Subcutaneous adipose tissue (tissue), 4 donors: ENCODE measurements around the gene HIBCH. TPM values are rescaled to one million over a fixed set of nuclear protein-coding genes. Genes with fewer than 3 reads are reported as not detected.

Source experiments
- CTCF ChIP-seq: fragments of 450-650 bp; IDR thresholded peaks from one replicate; pipeline ENCODE4 v1.5.1; 2016; ENCODE audit warnings: low read depth, mild to moderate bottlenecking, control low read depth, antibody characterized with exemption, moderate library complexity
- total RNA-seq, 4 donors: library from RNA; depleted of rRNA; stranded (reverse); fragments of >200 nt; gene quantifications; one replicate each; pipeline ENCODE4 v1.1.0, GENCODE V29; 2016

The HIBCH gene
- total RNA-seq, 4 donors from 2014 or later = 24.3 to 31.0 (median 26.5) TPM

DNA sequence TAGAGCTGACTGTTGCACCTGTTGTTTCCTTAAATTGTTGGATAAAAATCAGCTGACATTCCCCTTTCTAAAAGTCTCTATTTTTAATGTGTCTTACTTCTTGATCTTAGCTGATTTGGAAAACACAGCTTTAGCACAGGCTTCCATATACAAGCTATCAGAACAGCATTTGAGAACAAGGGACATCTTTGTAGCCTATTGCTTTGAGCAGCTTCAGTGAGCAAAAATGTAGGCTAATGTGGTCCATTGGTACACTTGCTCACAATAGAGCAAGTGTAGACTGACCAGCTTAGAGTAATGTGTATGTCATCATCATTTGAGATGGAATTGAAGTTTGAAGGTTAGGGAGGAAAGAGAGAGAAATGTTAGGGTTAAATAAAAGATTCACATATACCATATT, 30.7 kb upstream of the HIBCH start:
- TF ChIP-seq CTCF = no peak

DNA sequence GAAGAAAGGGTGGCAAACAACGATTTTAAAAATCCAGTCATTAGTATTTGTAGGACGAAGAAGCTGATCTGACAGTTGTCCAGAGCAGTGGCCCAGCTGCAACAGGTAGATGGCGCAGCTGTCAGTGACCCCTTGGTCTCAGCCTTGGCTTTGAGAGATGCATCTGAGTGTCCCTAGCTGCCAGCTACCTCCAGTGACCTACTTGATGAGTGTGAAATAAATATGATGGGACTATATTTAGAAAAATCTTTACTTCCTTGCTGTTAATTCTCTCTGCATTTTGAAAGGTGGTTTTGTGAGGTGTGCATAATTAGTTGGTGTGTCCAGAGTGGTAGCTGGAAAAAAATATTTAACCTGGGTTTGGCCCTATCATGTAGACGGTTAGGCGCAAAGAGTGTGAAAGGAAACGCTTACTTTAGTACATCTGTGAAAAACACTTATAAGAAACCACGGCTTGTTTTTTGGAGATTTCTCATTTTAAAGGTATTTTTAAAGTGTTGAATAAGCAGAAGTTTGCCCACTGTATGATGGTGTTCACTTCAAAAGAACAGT, 24.7 kb upstream of the HIBCH start:
- no peak for TF ChIP-seq CTCF

- TF ChIP-seq CTCF = no peak
Measured at GRCh38 chr2:190343536-190344275, 24.1 kb upstream of the HIBCH start, which contains the start of gene INPP1. INPP1 (plus strand) TSS chr2:190343589; CDS start chr2:190360103, 16,514 bp downstream.

GRCh38 chr2:190343089-190343535, 23.5 kb upstream of the HIBCH start:
- no peak for TF ChIP-seq CTCF

GRCh38 chr2:190342611-190343010, 23.0 kb upstream of the HIBCH start:
- no peak for TF ChIP-seq CTCF

- no peak for TF ChIP-seq CTCF
Measured at GRCh38 chr2:190340369-190340768, 20.7 kb upstream of the HIBCH start.

GRCh38 chr2:190339394-190339793, 19.8 kb upstream of the HIBCH start:
- TF ChIP-seq CTCF = no peak
